ENCODE data around the gene C16orf95.

The C16orf95 gene

GRCh38 chr16:87271256-87271655, 45.9 kb downstream of the C16orf95 start:
- Histone ChIP-seq H3K9me3 (ENCODE audit: insufficient read depth, low read length) (no peaks in the 10 kb centered on the region), H2AFZ (ENCODE audit: low read depth, low read length) (no peak overlapping the region), H3K9ac (ENCODE audit: low read length) (no peak overlapping the region), H3K4me3 (ENCODE audit: low read length) (no peak overlapping the region), H3K4me1 (ENCODE audit: low read length) (no peaks in the 10 kb centered on the region), H4K20me1 (ENCODE audit: insufficient read depth, low read length) (no peaks in the 10 kb centered on the region), H3K4me2 (ENCODE audit: low read length) (no peak overlapping the region), H3K27ac (ENCODE audit: low read length) (no peak overlapping the region), H3K79me2 (ENCODE audit: low read length) (no peaks in the 10 kb centered on the region), H3K36me3 (replicated peaks; ENCODE audit: low read depth, low read length) (no peaks in the 10 kb centered on the region), H3K27me3 (ENCODE audit: low read depth, low read length) (no peaks in the 10 kb centered on the region)
- TF ChIP-seq CTCF (IDR thresholded peaks at IDR 0.05; ENCODE audit: low read depth, low read length) (no peak), EZH2phosphoT487 (IDR thresholded peaks at IDR 0.05; ENCODE audit: low read depth) (no peak)

- H3K4me2 ChIP-seq (ENCODE audit: low read length) = no peak overlapping the region
- H3K9me3 ChIP-seq (ENCODE audit: insufficient read depth, low read length) = no peaks in the 10 kb centered on the region
- H3K27me3 ChIP-seq (ENCODE audit: low read depth, low read length) = no peaks in the 10 kb centered on the region
- no peaks in the 10 kb centered on the region for H3K4me1 ChIP-seq (ENCODE audit: low read length)
- no peaks in the 10 kb centered on the region for H3K36me3 ChIP-seq (replicated peaks; ENCODE audit: low read depth, low read length)
- no peaks in the 10 kb centered on the region for H3K79me2 ChIP-seq (ENCODE audit: low read length)
- TF ChIP-seq EZH2phosphoT487 (IDR thresholded peaks at IDR 0.05; ENCODE audit: low read depth) (no peak), CTCF (IDR thresholded peaks at IDR 0.05; ENCODE audit: low read depth, low read length) (no peak)
- H2AFZ ChIP-seq (ENCODE audit: low read depth, low read length) = no peak overlapping the region
- H3K27ac ChIP-seq (ENCODE audit: low read length) = no peak overlapping the region
- no peaks in the 10 kb centered on the region for H4K20me1 ChIP-seq (ENCODE audit: insufficient read depth, low read length)
- H3K4me3 ChIP-seq (ENCODE audit: low read length) = no peak overlapping the region
- no peak overlapping the region for H3K9ac ChIP-seq (ENCODE audit: low read length)
These were observed 49.6 kb downstream of the C16orf95 start for GRCh38 chr16:87267566-87267965.

- no peak overlapping the region for H3K9ac ChIP-seq (ENCODE audit: low read length)
- H4K20me1 ChIP-seq (ENCODE audit: insufficient read depth, low read length) = no peaks in the 10 kb centered on the region
- no peaks in the 10 kb centered on the region for H3K27me3 ChIP-seq (ENCODE audit: low read depth, low read length)
- H3K9me3 ChIP-seq (ENCODE audit: insufficient read depth, low read length) = no peaks in the 10 kb centered on the region
- H3K4me3 ChIP-seq (ENCODE audit: low read length) = no peak overlapping the region
- TF ChIP-seq EZH2phosphoT487 (IDR thresholded peaks at IDR 0.05; ENCODE audit: low read depth) (no peak), CTCF (IDR thresholded peaks at IDR 0.05; ENCODE audit: low read depth, low read length) (no peak)
- no peak overlapping the region for H2AFZ ChIP-seq (ENCODE audit: low read depth, low read length)
- H3K36me3 ChIP-seq (replicated peaks; ENCODE audit: low read depth, low read length) = no peaks in the 10 kb centered on the region
- no peak overlapping the region for H3K4me2 ChIP-seq (ENCODE audit: low read length)
- H3K4me1 ChIP-seq (ENCODE audit: low read length) = no peaks in the 10 kb centered on the region
- no peaks in the 10 kb centered on the region for H3K79me2 ChIP-seq (ENCODE audit: low read length)
- no peak overlapping the region for H3K27ac ChIP-seq (ENCODE audit: low read length)
These were observed 50.3 kb downstream of the C16orf95 start for GRCh38 chr16:87266846-87267245.

- H3K4me2 ChIP-seq (ENCODE audit: low read length) = no peak overlapping the region
- no peak overlapping the region for H2AFZ ChIP-seq (ENCODE audit: low read depth, low read length)
- H3K27ac ChIP-seq (ENCODE audit: low read length) = no peak overlapping the region
- no peaks in the 10 kb centered on the region for H3K27me3 ChIP-seq (ENCODE audit: low read depth, low read length)
- H3K79me2 ChIP-seq (ENCODE audit: low read length) = no peaks in the 10 kb centered on the region
- no peaks in the 10 kb centered on the region for H3K9me3 ChIP-seq (ENCODE audit: insufficient read depth, low read length)
- H4K20me1 ChIP-seq (ENCODE audit: insufficient read depth, low read length) = no peaks in the 10 kb centered on the region
- H3K36me3 ChIP-seq (replicated peaks; ENCODE audit: low read depth, low read length) = no peaks in the 10 kb centered on the region
- no peak for TF ChIP-seq EZH2phosphoT487 (IDR thresholded peaks at IDR 0.05; ENCODE audit: low read depth)
- TF ChIP-seq CTCF (IDR thresholded peaks at IDR 0.05; ENCODE audit: low read depth, low read length) = no peak
- H3K9ac ChIP-seq (ENCODE audit: low read length) = no peak overlapping the region
- H3K4me1 ChIP-seq (ENCODE audit: low read length) = no peaks in the 10 kb centered on the region
- H3K4me3 ChIP-seq (ENCODE audit: low read length) = no peak overlapping the region
These were observed 51.9 kb downstream of the C16orf95 start for GRCh38 chr16:87265261-87265660.

All from OCI-LY3 (cell line).